Measurements from ENCODE around the gene CNOT11. TPM values are rescaled to one million over a fixed set of nuclear protein-coding genes. Genes with fewer than 3 reads are reported as not detected.

The CNOT11 gene
- total and polyA plus RNA-seq, 2 of the 13 experiments (the other 11 are each of a cell fraction or from before 2014, with no cell fraction given): 114 to 209 TPM

DNA sequence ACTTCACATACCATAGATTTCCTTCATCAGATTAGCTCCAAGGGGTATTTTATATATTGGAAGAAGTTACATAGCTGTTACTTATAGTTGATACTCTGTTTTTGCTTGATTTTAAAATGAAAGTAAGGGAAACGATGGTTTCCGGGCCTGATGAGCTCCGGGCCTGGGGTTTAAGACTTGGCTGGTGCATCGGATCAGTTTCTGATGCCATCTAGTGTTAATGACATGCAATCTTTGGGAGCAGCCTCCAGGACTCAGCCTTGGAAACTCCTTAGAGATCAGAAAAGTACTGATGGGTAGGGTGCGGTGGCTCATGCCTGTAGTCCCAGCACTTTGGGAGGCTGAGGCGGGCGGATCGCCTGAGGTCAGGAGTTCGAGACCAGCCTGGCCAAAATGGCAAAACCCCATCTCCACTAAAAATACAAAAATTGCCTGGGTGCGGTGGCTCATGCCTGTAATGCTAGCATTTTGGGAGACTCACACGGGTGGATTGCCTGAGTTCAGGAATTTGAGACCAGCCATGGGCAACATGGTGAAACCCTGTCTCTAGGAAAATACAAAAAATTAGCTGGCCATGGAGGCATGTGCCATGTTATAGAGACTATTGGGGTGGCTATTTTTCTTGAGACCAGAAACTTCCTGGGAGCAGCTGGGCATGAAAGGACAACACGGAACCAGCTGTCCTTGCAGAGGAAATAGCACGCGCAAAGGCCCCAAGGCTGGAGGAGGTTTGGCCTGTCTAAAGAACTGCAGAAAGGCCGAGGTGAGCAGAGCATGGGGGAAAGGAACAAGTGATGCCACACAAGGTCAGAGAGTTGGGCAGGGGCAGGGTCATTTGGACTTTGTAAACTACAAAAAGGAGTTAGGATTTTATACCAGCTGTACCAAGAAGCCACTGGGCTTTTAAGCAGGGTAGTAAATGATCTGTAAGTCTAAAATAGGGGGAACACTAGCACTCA, 46.9 kb upstream of the CNOT11 start (continued):
- no peak for TF ChIP-seq ZNF646 (CRISPR knock-in tag; IDR thresholded peaks at IDR 0.05)
- no peak for TF ChIP-seq NPAS2 (CRISPR knock-in tag; IDR thresholded peaks at IDR 0.05; ENCODE audit: borderline replicate concordance)
- TF ChIP-seq YEATS4 (CRISPR knock-in tag; IDR thresholded peaks at IDR 0.05; ENCODE audit: borderline replicate concordance): 0 out of 2 replicates have a peak, but pooled peaks have one; percentile 27
- no peak for TF ChIP-seq NFE2L2 (IDR thresholded peaks at IDR 0.05; ENCODE audit: low read length)
- TF ChIP-seq CBX1 (IDR thresholded peaks at IDR 0.05; ENCODE audit: low read depth): no peak
- no peak for TF ChIP-seq AGO2 (optimal IDR thresholded peaks at IDR 0.05; ENCODE audit: low read depth, low read length)
- no peak for TF ChIP-seq NFIB (CRISPR knock-in tag; IDR thresholded peaks at IDR 0.05; ENCODE audit: borderline replicate concordance)
- no peak for TF ChIP-seq JUND (CRISPR knock-in tag; IDR thresholded peaks at IDR 0.05)
- TF ChIP-seq MBD4 (IDR thresholded peaks at IDR 0.05; ENCODE audit: borderline replicate concordance, low read length): no peak
- no peak for TF ChIP-seq KLF15 (CRISPR knock-in tag; IDR thresholded peaks at IDR 0.05; ENCODE audit: borderline replicate concordance)
- TF ChIP-seq TEAD3 (CRISPR knock-in tag; optimal IDR thresholded peaks at IDR 0.05; ENCODE audit: borderline replicate concordance): peak; percentile 55
- no peak for TF ChIP-seq ZNF749 (CRISPR knock-in tag; IDR thresholded peaks at IDR 0.05; ENCODE audit: borderline replicate concordance)
- no peak for TF ChIP-seq HINFP (CRISPR knock-in tag; IDR thresholded peaks at IDR 0.05; ENCODE audit: low read depth)
- no peak for TF ChIP-seq PAX8 (CRISPR knock-in tag; IDR thresholded peaks at IDR 0.05; ENCODE audit: borderline replicate concordance)
- TF ChIP-seq ZNF431 (CRISPR knock-in tag; IDR thresholded peaks at IDR 0.05; ENCODE audit: borderline replicate concordance, low read depth): no peak; the same call in 1 of the 2 replicates
- no peak for TF ChIP-seq ASH2L (IDR thresholded peaks at IDR 0.05; ENCODE audit: insufficient read length, low read depth, low read length)
- no peak for TF ChIP-seq ZNF614 (CRISPR knock-in tag; IDR thresholded peaks at IDR 0.05; ENCODE audit: borderline replicate concordance)
- TF ChIP-seq BRD4 (CRISPR knock-in tag; IDR thresholded peaks at IDR 0.05): 0 out of 2 replicates have a peak, but pooled peaks have one; percentile 22
- TF ChIP-seq FOXO1 (CRISPR knock-in tag; IDR thresholded peaks at IDR 0.05): no peak
- no peak for TF ChIP-seq TEF (CRISPR knock-in tag; IDR thresholded peaks at IDR 0.05)

Measured in HepG2 (cell line).